HEK293 (cell line): ENCODE measurements around the gene CCR6.

Experiments
- CTCF ChIA-PET: fragments of 350-600 bp; formaldehyde crosslinking; extraction: SDS; loops from one replicate; lab custom pipeline; 2021; ENCODE audit warnings: antibody characterized with exemption; lab: Yijun Ruan, JAX
- POLR2A ChIA-PET: fragments of 300-600 bp; formaldehyde crosslinking; extraction: SDS; loops from one replicate; lab custom pipeline; 2020; ENCODE audit warnings: antibody characterized with exemption, inconsistent platforms; lab: Yijun Ruan, JAX
- H3K27ac ChIP-seq: fragments of 200-500 bp; sonication (Bioruptor generic); 2 replicates; pipeline ENCODE4 v1.5.1; 2014; ENCODE audit warnings: low read depth, low read length, control low read depth, inconsistent platforms; ENCODE audit errors: extremely low read depth
- H3K36me3 ChIP-seq, 2 experiments: fragments of 200-500 bp in 1 of 2; sonication (Bioruptor generic) in 1 of 2; 1 replicate in 1 of 2; 2 replicates in 1 of 2; pipeline ENCODE4 v1.5.1; 2014 to 2017; ENCODE audit warnings: inconsistent platforms in 2 of 2, low read length in 2 of 2; ENCODE audit not compliant: control insufficient read depth in 2 of 2, insufficient read depth in 1 of 2
- H3K4me1 ChIP-seq: fragments of 200-500 bp; sonication (Bioruptor generic); 2 replicates; pipeline ENCODE4 v1.5.1; 2014; ENCODE audit warnings: mild to moderate bottlenecking, low read length, inconsistent platforms; ENCODE audit not compliant: control insufficient read depth, insufficient read depth
- H3K4me3 ChIP-seq: 2 replicates; pipeline ENCODE4 v1.5.1; 2011; ENCODE audit warnings: low read depth, mild to moderate bottlenecking, control low read depth, low read length, moderate library complexity
- H3K9me3 ChIP-seq: fragments of 200-500 bp; sonication (Bioruptor generic); 2 replicates; pipeline ENCODE4 v1.5.1; 2014; ENCODE audit warnings: low read depth, low read length, inconsistent platforms; ENCODE audit not compliant: control insufficient read depth, insufficient read depth
- MZF1 ChIP-seq: fragments of 450-650 bp; formaldehyde crosslinking; IDR thresholded peaks from 2 replicates; pipeline ENCODE4 v1.5.1; 2017; ENCODE audit warnings: missing biosample characterization, missing genetic modification characterization, borderline replicate concordance
- SETDB1 ChIP-seq: IDR thresholded peaks from one replicate; pipeline ENCODE4 v1.6.1; 2017; ENCODE audit warnings: mild to moderate bottlenecking, low read length, moderate library complexity, mixed read lengths; ENCODE audit not compliant: insufficient read length
- ZNF10 ChIP-seq: fragments of 450-650 bp; formaldehyde crosslinking; IDR thresholded peaks from 2 replicates; pipeline ENCODE4 v1.5.1; 2017; ENCODE audit warnings: missing biosample characterization, missing genetic modification characterization
- ZNF248 ChIP-seq: fragments of 450-650 bp; formaldehyde crosslinking; IDR thresholded peaks from 2 replicates; pipeline ENCODE4 v1.5.1; 2017; ENCODE audit warnings: missing biosample characterization, missing genetic modification characterization
- ZNF274 ChIP-seq, 2 experiments: fragments of 200-500 bp in 1 of 2; fragments of 450-650 bp in 1 of 2; sonication (Bioruptor generic) in 1 of 2; formaldehyde crosslinking in 1 of 2; IDR thresholded peaks; 2 replicates each; pipeline versions ENCODE4 v1.5.1 to v1.6.1; 2014 to 2016; ENCODE audit warnings: borderline replicate concordance in 1 of 2, inconsistent platforms in 1 of 2, low read length in 1 of 2, missing biosample characterization in 1 of 2, missing genetic modification characterization in 1 of 2
- ZNF302 ChIP-seq: fragments of 450-650 bp; formaldehyde crosslinking; IDR thresholded peaks from 2 replicates; pipeline ENCODE4 v1.5.1; 2016; ENCODE audit warnings: missing biosample characterization, missing genetic modification characterization, low read depth
- ZNF610 ChIP-seq: fragments of 450-650 bp; formaldehyde crosslinking; IDR thresholded peaks from 2 replicates; pipeline ENCODE4 v1.5.1; 2016; ENCODE audit warnings: missing biosample characterization, missing genetic modification characterization, borderline replicate concordance
- ZNF639 ChIP-seq: fragments of 450-650 bp; formaldehyde crosslinking; IDR thresholded peaks from 2 replicates; pipeline ENCODE4 v1.5.1; 2016; ENCODE audit warnings: missing biosample characterization, missing genetic modification characterization
- ZNF792 ChIP-seq: fragments of 450-650 bp; formaldehyde crosslinking; IDR thresholded peaks from 2 replicates; pipeline ENCODE4 v1.5.1; 2016; ENCODE audit warnings: missing biosample characterization, missing genetic modification characterization
- ZSCAN23 ChIP-seq: fragments of 450-650 bp; formaldehyde crosslinking; IDR thresholded peaks from 2 replicates; pipeline ENCODE4 v1.5.1; 2016; ENCODE audit warnings: missing biosample characterization, missing genetic modification characterization
- ZXDB ChIP-seq: fragments of 450-650 bp; formaldehyde crosslinking; IDR thresholded peaks from 2 replicates; pipeline ENCODE4 v1.5.1; 2016; ENCODE audit warnings: missing biosample characterization, missing genetic modification characterization
- TF ChIP-seq, protein P1 (sequence below): fragments of 450-650 bp; formaldehyde crosslinking; IDR thresholded peaks from 2 replicates; pipeline ENCODE4 v1.5.1; 2016; ENCODE audit warnings: missing biosample characterization, missing genetic modification characterization
- TF ChIP-seq, protein P2 (sequence below): fragments of 450-650 bp; formaldehyde crosslinking; IDR thresholded peaks from 2 replicates; pipeline ENCODE4 v1.5.1; 2017; ENCODE audit warnings: missing biosample characterization, missing genetic modification characterization

The CCR6 gene

GRCh38 chr6:167139761-167140160, 16.9 kb downstream of the CCR6 start:
- no peak overlapping the region for H3K4me3 ChIP-seq
- TF ChIP-seq ZNF792 (no peak), ZNF610 (tag by site-specific recombination) (no peak), ZNF248 (tag by site-specific recombination) (no peak), SETDB1 (no peak), ZXDB (tag by site-specific recombination) (no peak), ZNF639 (tag by site-specific recombination) (no peak)
- TF ChIP-seq, protein P1, sequence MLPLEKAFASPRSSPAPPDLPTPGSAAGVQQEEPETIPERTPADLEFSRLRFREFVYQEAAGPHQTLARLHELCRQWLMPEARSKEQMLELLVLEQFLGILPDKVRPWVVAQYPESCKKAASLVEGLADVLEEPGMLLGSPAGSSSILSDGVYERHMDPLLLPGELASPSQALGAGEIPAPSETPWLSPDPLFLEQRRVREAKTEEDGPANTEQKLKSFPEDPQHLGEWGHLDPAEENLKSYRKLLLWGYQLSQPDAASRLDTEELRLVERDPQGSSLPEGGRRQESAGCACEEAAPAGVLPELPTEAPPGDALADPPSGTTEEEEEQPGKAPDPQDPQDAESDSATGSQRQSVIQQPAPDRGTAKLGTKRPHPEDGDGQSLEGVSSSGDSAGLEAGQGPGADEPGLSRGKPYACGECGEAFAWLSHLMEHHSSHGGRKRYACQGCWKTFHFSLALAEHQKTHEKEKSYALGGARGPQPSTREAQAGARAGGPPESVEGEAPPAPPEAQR (tag by site-specific recombination), result no peak
- H3K9me3 ChIP-seq, result no peaks in the 10 kb centered on the region
- ChIA-PET CTCF (interaction anchor here (0.7 to 2.6 kb wide), 4 partner anchors 10 to 365 kb away, joined by 3 to 13 read pairs (median 6); no protein-coding TSS in a partner anchor), POLR2A (interaction anchor here (1.3 kb wide), 1 partner anchor 74 kb away, joined by 3 read pairs; no protein-coding TSS in a partner anchor)
- no peaks in the 10 kb centered on the region for H3K4me1 ChIP-seq
- H3K36me3 ChIP-seq, result no peaks in the 10 kb centered on the region
- H3K27ac ChIP-seq, result no peak overlapping the region

- TF ChIP-seq ZNF10 (no peak), ZNF302 (tag by site-specific recombination) (no peak), ZSCAN23 (tag by site-specific recombination) (no peak), ZNF274 (IDR thresholded peaks at IDR 0.05; ENCODE audit: low read length) (no peak), ZNF274 (tag by site-specific recombination; IDR thresholded peaks at IDR 0.05; ENCODE audit: borderline replicate concordance) (no peak), MZF1 (no peak)
- TF ChIP-seq, protein P2, sequence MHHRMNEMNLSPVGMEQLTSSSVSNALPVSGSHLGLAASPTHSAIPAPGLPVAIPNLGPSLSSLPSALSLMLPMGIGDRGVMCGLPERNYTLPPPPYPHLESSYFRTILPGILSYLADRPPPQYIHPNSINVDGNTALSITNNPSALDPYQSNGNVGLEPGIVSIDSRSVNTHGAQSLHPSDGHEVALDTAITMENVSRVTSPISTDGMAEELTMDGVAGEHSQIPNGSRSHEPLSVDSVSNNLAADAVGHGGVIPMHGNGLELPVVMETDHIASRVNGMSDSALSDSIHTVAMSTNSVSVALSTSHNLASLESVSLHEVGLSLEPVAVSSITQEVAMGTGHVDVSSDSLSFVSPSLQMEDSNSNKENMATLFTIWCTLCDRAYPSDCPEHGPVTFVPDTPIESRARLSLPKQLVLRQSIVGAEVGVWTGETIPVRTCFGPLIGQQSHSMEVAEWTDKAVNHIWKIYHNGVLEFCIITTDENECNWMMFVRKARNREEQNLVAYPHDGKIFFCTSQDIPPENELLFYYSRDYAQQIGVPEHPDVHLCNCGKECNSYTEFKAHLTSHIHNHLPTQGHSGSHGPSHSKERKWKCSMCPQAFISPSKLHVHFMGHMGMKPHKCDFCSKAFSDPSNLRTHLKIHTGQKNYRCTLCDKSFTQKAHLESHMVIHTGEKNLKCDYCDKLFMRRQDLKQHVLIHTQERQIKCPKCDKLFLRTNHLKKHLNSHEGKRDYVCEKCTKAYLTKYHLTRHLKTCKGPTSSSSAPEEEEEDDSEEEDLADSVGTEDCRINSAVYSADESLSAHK (tag by site-specific recombination), result no peak
- H3K27ac ChIP-seq, result no peak overlapping the region
- CTCF ChIA-PET, result interaction anchor here (0.8 to 5.7 kb wide), 19 partner anchors 7 to 680 kb away, joined by 3 to 80 read pairs (median 5); partner anchors contain the start of gene CCR6
- no peak overlapping the region for H3K4me3 ChIP-seq
- no peaks in the 10 kb centered on the region for H3K36me3 ChIP-seq
- POLR2A ChIA-PET, result no interaction called here
- no peaks in the 10 kb centered on the region for H3K9me3 ChIP-seq
- H3K4me1 ChIP-seq, result no peaks in the 10 kb centered on the region
Observed at GRCh38 chr6:167140589-167141474, 17.9 kb downstream of the CCR6 start.
